Mucosa of rectum (tissue), 2 donors: ENCODE data around the gene OR10J4.
"Not testable (repeated sequence)": the region's sequence is repeated elsewhere in the genome, so short reads cannot be mapped to it uniquely, and the experiment has no call there.

Experiments
- H3K27ac ChIP-seq, 2 donors: one replicate each; pipeline ENCODE4 v1.7.0; 2013; ENCODE audit warnings: inconsistent platforms in 2 of 2, low read depth in 2 of 2, low read length in 2 of 2
- H3K27me3 ChIP-seq, 2 donors: one replicate each; pipeline ENCODE4 v1.7.0; 2013; ENCODE audit warnings: low read length in 2 of 2; ENCODE audit not compliant: control insufficient read depth in 2 of 2, insufficient read depth in 2 of 2
- H3K36me3 ChIP-seq, 2 donors: one replicate each; pipeline ENCODE4 v1.7.0; 2013; ENCODE audit warnings: low read length in 2 of 2; ENCODE audit not compliant: control insufficient read depth in 2 of 2, insufficient read depth in 2 of 2
- H3K4me1 ChIP-seq, 2 donors: one replicate each; pipeline ENCODE4 v1.7.0; 2013; ENCODE audit warnings: low read length in 2 of 2, mild to moderate bottlenecking in 1 of 2; ENCODE audit not compliant: control insufficient read depth in 2 of 2, insufficient read depth in 2 of 2
- H3K4me3 ChIP-seq, 2 donors: one replicate each; pipeline ENCODE4 v1.7.0; 2013; ENCODE audit warnings: low read length in 2 of 2
- H3K9ac ChIP-seq, 2 donors: one replicate each; pipeline ENCODE4 v1.7.0; 2013; ENCODE audit warnings: low read length in 2 of 2, low read depth in 1 of 2, mild to moderate bottlenecking in 1 of 2
- H3K9me3 ChIP-seq, 2 donors: one replicate each; pipeline ENCODE4 v1.7.0; 2013; ENCODE audit warnings: low read length in 2 of 2; ENCODE audit not compliant: control insufficient read depth in 2 of 2
- donor health status: healthy.
- donor health status: Normal muscosa, but diverticular disease.

OR10J4 gene

GRCh38 chr1:159442428-159442827 is 10.4 kb downstream of the OR10J4 start:
- H3K4me1 ChIP-seq: no peaks in the 10 kb centered on the region
- no peaks in the 10 kb centered on the region for H3K36me3 ChIP-seq
- no peak overlapping the region for H3K4me3 ChIP-seq
- H3K9me3 ChIP-seq: no peaks in the 10 kb centered on the region
- H3K27ac ChIP-seq: no peak overlapping the region
- H3K9ac ChIP-seq: no peak overlapping the region
- H3K27me3 ChIP-seq: no peaks in the 10 kb centered on the region

GRCh38 chr1:159443066-159443750 is 11.2 kb downstream of the OR10J4 start:
- Histone ChIP-seq H3K27me3 (no peaks in the 10 kb centered on the region), H3K4me3 (no peak overlapping the region), H3K4me1 (no peaks in the 10 kb centered on the region), H3K9ac (no peak overlapping the region), H3K9me3 (no peaks in the 10 kb centered on the region), H3K36me3 (no peaks in the 10 kb centered on the region), H3K27ac (no peak overlapping the region)

- Histone ChIP-seq H3K4me3 (no peak overlapping the region), H3K27me3 (no peaks in the 10 kb centered on the region), H3K4me1 (no peaks in the 10 kb centered on the region), H3K27ac (no peak overlapping the region), H3K9me3 (no peaks in the 10 kb centered on the region), H3K9ac (no peak overlapping the region), H3K36me3 (no peaks in the 10 kb centered on the region)
Observed at GRCh38 chr1:159444511-159444910, 12.5 kb downstream of the OR10J4 start.

- no peak overlapping the region for H3K4me3 ChIP-seq
- H3K27me3 ChIP-seq: no peaks in the 10 kb centered on the region
- H3K9me3 ChIP-seq: no peaks in the 10 kb centered on the region
- no peak overlapping the region for H3K27ac ChIP-seq
- no peak overlapping the region for H3K9ac ChIP-seq
- no peaks in the 10 kb centered on the region for H3K4me1 ChIP-seq
- no peaks in the 10 kb centered on the region for H3K36me3 ChIP-seq
Observed at GRCh38 chr1:159448181-159448580, 16.2 kb downstream of the OR10J4 start.

DNA sequence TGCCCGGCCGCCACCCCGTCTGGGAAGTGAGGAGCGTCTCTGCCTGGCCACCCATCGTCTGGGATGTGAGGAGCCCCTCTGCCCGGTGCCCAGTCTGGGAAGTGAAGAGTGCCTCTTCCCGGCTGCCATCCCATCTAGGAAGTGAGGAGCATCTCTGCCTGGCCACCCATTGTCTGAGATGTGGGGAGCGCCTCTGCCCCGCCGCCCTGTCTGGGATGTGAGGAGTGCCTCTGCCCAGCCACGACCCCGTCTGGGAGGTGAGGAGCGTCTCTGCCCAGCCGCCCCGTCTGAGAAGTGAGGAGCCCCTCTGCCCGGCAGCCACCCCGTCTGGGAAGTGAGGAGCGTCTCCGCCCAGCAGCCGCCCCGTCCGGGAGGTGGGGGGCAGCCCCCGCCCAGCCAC is 17.6 kb downstream of the OR10J4 start:
- not testable (repeated sequence) for H3K36me3 ChIP-seq, H3K9ac ChIP-seq, H3K4me3 ChIP-seq, H3K4me1 ChIP-seq, H3K27ac ChIP-seq, H3K27me3 ChIP-seq, H3K9me3 ChIP-seq

GRCh38 chr1:159459551-159459950 is 27.5 kb downstream of the OR10J4 start:
- no peak overlapping the region for H3K27ac ChIP-seq
- H3K4me3 ChIP-seq: no peak overlapping the region
- H3K36me3 ChIP-seq: no peaks in the 10 kb centered on the region
- H3K9ac ChIP-seq: no peak overlapping the region
- no peaks in the 10 kb centered on the region for H3K4me1 ChIP-seq
- no peaks in the 10 kb centered on the region for H3K27me3 ChIP-seq
- no peaks in the 10 kb centered on the region for H3K9me3 ChIP-seq

DNA sequence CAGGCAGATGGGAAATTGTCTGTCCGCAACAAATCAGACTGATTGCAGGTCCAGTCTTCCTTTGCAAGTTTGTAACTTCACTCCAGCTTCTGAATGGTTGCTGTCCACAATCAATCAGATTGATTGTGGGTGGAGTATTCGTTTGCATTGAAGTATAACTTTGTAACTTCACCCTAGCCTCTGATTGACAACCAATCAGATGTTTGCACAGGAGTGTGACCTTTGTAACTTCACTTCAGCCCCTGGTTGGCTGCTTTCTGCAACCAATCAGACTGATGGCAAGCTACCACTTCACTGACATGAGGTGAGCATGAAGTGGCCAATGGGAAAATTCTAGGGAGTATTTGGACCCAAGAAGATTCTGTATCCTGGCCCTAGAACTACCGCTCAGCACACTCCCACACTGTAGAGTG is 33.2 kb downstream of the OR10J4 start:
- Histone ChIP-seq H3K27me3 (no peaks in the 10 kb centered on the region), H3K4me3 (no peak overlapping the region), H3K36me3 (no peaks in the 10 kb centered on the region), H3K27ac (no peak overlapping the region), H3K4me1 (no peaks in the 10 kb centered on the region), H3K9me3 (no peaks in the 10 kb centered on the region), H3K9ac (no peak overlapping the region)

DNA sequence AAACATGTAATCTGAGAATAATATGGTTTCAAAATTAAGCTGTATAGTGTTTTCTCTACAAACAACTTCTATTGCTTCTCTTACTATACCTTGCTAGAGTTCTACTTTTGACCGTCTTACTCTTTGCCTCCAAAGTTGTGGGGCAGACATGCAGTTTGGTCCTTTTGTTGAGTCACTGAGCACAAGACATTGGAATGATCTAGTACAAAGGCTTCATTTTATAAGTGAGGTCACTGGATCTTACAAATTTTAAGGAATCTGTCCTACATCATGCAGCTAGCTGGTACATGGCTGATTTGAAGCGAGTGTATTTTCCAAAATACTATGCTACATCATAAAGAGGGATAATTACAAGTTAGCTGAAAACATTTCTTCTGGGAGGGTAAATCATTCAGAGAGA is 36.3 kb downstream of the OR10J4 start:
- Histone ChIP-seq H3K27me3 (no peaks in the 10 kb centered on the region), H3K9me3 (no peaks in the 10 kb centered on the region), H3K4me3 (no peak overlapping the region), H3K36me3 (no peaks in the 10 kb centered on the region), H3K9ac (no peak overlapping the region), H3K4me1 (no peaks in the 10 kb centered on the region), H3K27ac (no peak overlapping the region)

DNA sequence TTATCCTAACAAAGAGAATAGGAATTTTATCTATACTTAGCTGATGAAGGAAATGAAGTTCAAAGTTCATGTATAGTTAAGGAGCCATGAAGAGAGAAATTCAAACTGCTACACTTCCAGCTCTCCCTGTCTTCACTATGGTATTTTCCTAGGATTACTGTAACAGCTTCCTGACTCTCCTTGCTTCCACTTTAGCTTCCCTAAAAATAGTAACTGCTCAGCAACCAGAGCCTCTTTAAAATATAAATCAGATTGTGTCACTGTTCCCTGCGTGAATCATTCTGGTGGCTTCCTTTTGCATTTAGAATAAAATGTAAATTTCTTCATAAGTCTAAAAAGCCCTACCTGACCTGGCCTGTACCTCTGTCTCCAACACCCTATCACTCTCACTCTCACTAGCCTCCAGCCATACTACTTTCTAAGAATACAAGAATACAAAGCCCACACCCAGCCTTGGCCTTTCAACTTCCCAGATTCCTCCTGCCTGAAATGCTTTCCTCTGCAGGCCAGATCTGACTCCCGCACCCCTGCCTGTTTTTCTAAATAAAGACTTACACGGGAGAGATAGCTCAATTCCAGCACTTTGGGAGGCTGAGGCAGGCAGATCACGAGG is 38.0 kb downstream of the OR10J4 start:
- H3K27me3 ChIP-seq: no peaks in the 10 kb centered on the region
- no peaks in the 10 kb centered on the region for H3K4me1 ChIP-seq
- H3K4me3 ChIP-seq: no peak overlapping the region
- no peaks in the 10 kb centered on the region for H3K9me3 ChIP-seq
- H3K9ac ChIP-seq: no peak overlapping the region
- H3K27ac ChIP-seq: no peak overlapping the region
- H3K36me3 ChIP-seq: no peaks in the 10 kb centered on the region

GRCh38 chr1:159473335-159473734 is 41.3 kb downstream of the OR10J4 start:
- Histone ChIP-seq H3K9me3 (no peaks in the 10 kb centered on the region), H3K36me3 (no peaks in the 10 kb centered on the region), H3K27ac (no peak overlapping the region), H3K27me3 (no peaks in the 10 kb centered on the region), H3K9ac (no peak overlapping the region), H3K4me3 (no peak overlapping the region), H3K4me1 (no peaks in the 10 kb centered on the region)
